ENCODE results near the gene PAX9.

PAX9 gene

GRCh38 chr14:36655963-36656686, 5.5 kb upstream of the PAX9 start:
- no peak for DNase-seq (ENCODE audit: low read depth in 4 of 4, low spot score in 1 of 4)

GRCh38 chr14:36656687-36657398, 4.8 kb upstream of the PAX9 start:
- DNase-seq (ENCODE audit: low read depth in 4 of 4, low spot score in 1 of 4) = no peak

GRCh38 chr14:36657399-36658122, 4.1 kb upstream of the PAX9 start:
- no peak for DNase-seq (ENCODE audit: low read depth in 4 of 4, low spot score in 1 of 4)

- no peak for DNase-seq (ENCODE audit: low read depth in 4 of 4, low spot score in 1 of 4)
Measured at GRCh38 chr14:36658123-36659009, 3.3 kb upstream of the PAX9 start.

- no peak for DNase-seq (ENCODE audit: low read depth in 4 of 4, low spot score in 1 of 4)
Measured at GRCh38 chr14:36659010-36659821, 2.4 kb upstream of the PAX9 start.

- DNase-seq (ENCODE audit: low read depth in 4 of 4, low spot score in 1 of 4) = no peak
Measured at GRCh38 chr14:36659822-36660735, 1.6 kb upstream of the PAX9 start.

- no peak for DNase-seq (ENCODE audit: low read depth in 4 of 4, low spot score in 1 of 4)
Measured at GRCh38 chr14:36660736-36661505, 739 bp upstream of the PAX9 start.

- no peak for DNase-seq (ENCODE audit: low read depth in 4 of 4, low spot score in 1 of 4)
Measured at GRCh38 chr14:36662258-36662542, 540 bp downstream of the PAX9 start.

GRCh38 chr14:36662543-36663403, 1.1 kb downstream of the PAX9 start:
- DNase-seq (ENCODE audit: low read depth in 4 of 4, low spot score in 1 of 4) = no peak

- DNase-seq (ENCODE audit: low read depth in 4 of 4, low spot score in 1 of 4) = no peak
Measured at GRCh38 chr14:36663404-36664321, 2.0 kb downstream of the PAX9 start.

- no peak for DNase-seq (ENCODE audit: low read depth in 4 of 4, low spot score in 1 of 4)
Measured at GRCh38 chr14:36664322-36665193, 2.9 kb downstream of the PAX9 start.

GRCh38 chr14:36665887-36666415, 4.3 kb downstream of the PAX9 start:
- no peak for DNase-seq (ENCODE audit: low read depth in 4 of 4, low spot score in 1 of 4)

- no peak for DNase-seq (ENCODE audit: low read depth in 4 of 4, low spot score in 1 of 4)
Measured at GRCh38 chr14:36666416-36667206, 5.0 kb downstream of the PAX9 start.

GRCh38 chr14:36667679-36668078, 6.0 kb downstream of the PAX9 start:
- DNase-seq (ENCODE audit: low read depth in 4 of 4, low spot score in 1 of 4) = no peak

GRCh38 chr14:36671149-36671548, 9.5 kb downstream of the PAX9 start:
- no peak for DNase-seq (ENCODE audit: low read depth in 4 of 4, low spot score in 1 of 4)

Data from stimulated activated CD4-positive, alpha-beta T cell treated with anti-CD3 and anti-CD28 coated beads, Interleukin-1b, Interleukin-23, amount 100 ng/mL, for 24 hours (primary cell).